Measurements from ENCODE around the gene CASP10. TPM values are rescaled to one million over a fixed set of nuclear protein-coding genes. Genes with fewer than 3 reads are reported as not detected.

CASP10 gene
- polyA plus RNA-seq, 4 donors, result 6.7 to 9.8 (median 8.1) TPM

DNA sequence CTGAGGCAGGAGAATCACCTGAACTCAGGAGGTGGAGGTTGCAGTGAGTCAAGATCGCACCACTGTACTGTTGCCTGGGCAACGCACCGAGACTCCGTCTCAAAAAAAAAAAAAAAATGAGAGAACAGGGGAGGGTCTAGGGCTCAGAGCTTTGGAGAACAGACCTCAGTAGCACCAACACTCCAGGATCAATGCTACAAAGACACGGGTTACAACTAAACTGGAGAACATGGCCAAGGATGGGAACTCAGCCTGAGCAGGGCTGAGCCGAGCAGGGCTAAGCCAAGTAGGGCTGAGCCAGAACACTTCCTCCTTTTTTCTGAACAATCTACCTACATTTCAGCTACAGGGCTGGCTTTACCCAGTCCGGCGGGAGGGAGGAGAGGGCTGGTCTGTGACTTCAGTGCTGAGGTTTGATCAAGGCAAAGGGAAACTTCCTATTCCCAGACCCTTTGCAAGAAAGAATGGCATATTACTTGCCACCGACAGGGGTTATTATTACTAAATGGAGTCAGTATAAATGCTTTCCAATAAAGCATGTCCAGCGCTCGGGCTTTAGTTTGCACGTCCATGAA, 74.5 kb downstream of the CASP10 start:
- DNase-seq (ENCODE audit: low read depth in 4 of 4, low spot score in 3 of 4), result no peak

DNA sequence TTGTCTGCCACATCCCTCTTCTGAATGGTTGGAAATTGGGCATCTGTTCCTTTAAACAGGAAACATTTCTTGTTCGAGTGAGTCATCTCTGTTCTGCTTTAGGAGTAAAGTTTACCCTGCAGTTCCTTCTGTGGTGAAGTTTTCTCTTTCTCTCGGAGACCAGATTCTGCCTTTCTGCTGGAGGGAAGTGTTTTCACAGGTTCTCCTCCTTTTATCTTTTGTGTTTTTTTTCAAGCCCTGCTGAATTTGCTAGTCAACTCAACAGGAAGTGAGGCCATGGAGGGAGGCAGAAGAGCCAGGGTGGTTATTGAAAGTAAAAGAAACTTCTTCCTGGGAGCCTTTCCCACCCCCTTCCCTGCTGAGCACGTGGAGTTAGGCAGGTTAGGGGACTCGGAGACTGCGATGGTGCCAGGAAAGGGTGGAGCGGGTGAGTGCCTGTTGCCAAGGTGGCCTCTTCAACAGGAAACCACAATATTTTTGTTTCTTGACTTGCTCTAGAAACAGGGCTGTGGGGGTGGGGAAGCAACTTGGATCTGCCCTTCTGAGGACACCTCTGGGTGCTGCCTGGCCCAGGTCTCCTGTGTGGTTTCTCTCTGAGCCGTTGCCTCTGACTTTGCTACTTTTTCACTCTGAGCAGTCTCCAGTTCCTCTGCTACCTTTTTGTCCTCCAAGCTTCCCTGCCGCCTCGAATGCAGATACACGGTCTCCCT, 75.2 kb downstream of the CASP10 start:
- DNase-seq (ENCODE audit: low read depth in 4 of 4, low spot score in 3 of 4), result peak; percentile 20 to 51 (median 42)

DNA sequence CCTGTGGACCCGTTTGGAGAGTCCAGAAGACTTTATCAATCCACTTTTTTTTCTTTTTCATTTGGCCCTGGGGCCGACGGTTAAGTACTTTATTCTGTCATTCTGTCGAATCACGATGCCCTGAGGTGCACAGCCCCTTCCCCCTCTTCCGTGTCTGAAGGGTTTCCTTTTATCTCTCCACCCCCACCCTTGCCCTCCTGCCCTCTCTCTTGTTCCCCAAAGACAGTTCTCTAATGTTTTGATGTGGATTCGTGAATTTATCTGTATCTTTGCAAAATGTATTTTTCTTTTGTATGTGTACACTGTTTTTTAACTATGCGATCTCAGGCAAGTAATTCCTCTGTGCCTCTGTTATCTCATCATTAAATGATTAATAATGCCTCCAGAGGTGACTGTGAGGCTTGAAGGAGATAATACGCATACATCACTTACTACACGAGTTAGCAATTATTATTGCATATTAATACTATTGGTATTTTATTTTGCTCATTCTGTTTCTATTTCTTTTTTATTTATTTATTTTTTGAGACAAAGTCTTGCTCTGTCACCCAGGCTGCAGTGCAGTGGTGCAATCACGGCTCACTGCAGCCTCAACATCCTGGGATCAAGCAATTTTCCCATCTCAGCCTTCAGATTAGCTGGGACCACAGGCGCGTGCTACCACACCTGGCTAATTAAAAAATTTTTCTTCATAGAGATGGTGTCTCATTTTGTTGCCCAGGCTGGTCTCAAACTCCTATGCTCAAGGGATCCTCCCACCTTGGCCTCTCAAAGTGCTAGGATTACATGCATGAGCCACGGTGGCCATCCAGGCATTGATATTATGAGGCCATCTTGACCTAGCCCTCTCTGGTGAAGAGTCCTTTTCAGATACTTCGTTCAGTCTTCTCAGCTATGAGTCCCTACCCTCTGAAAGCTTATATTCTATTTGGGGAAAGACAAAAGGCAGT, 76.0 kb downstream of the CASP10 start:
- peak in 1 of 4 donors; percentile 16 for DNase-seq (ENCODE audit: low read depth in 4 of 4, low spot score in 3 of 4)

DNA sequence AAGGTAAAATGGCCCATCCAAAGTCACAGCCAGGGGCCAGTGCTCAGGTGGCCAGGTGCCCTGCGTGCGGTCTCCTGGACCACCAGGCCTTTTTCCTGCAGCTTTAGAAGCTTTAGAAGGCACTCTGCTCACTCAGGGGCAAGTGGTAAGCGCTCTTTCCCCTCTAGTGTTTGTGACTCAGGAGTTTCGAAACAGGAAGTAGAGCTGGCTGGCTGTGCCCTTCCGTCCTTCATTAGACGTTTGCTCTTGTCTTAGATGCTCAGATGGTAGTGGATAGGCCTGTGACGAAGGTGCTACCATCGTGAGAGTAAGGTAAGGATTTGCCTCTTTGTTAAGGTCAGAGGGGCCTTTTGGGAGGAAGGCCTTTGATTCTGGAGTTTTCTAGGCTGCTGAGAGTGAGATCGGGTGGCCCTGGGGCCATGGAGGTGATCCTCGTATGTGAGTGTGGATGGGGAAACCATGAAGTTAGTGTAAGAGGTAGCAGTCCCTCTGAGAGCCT, 77.4 kb downstream of the CASP10 start, which contains the start of gene CASP8:
CASP8 (plus strand) TSS at position 235 of the 499 bp plus-strand sequence. CDS start 5,951 bp downstream, outside the sequence.
- no peak for DNase-seq (ENCODE audit: low read depth in 4 of 4, low spot score in 3 of 4)

DNA sequence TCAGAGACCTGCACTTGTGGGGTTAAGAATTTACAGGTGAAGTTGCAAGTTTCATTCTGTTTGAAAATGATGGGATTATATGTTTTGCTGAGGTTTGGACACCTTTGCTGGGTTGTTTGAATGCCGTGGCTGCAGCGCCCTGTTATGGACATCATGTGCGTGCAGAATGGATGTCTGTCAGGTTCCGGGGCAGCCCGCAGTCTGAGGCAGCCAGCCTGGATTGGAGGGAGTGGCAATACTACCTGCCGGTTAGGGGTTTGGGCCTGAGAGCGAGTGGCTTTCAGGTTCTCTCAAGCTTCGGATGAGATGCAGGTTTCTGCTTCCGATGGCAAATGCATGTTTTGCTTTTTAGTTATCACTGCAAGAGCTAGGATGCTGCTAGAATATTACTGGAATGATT, 78.5 kb downstream of the CASP10 start:
- no peak for DNase-seq (ENCODE audit: low read depth in 4 of 4, low spot score in 3 of 4)

- DNase-seq (ENCODE audit: low read depth in 4 of 4, low spot score in 3 of 4), result no peak
Observed at GRCh38 chr2:201261906-201262305, 79.0 kb downstream of the CASP10 start.

GRCh38 chr2:201262718-201263117, 79.8 kb downstream of the CASP10 start:
- DNase-seq (ENCODE audit: low read depth in 4 of 4, low spot score in 3 of 4), result peak in 1 of 4 donors; percentile 16

GRCh38 chr2:201263779-201264178, 80.8 kb downstream of the CASP10 start:
- no peak for DNase-seq (ENCODE audit: low read depth in 4 of 4, low spot score in 3 of 4)

DNA sequence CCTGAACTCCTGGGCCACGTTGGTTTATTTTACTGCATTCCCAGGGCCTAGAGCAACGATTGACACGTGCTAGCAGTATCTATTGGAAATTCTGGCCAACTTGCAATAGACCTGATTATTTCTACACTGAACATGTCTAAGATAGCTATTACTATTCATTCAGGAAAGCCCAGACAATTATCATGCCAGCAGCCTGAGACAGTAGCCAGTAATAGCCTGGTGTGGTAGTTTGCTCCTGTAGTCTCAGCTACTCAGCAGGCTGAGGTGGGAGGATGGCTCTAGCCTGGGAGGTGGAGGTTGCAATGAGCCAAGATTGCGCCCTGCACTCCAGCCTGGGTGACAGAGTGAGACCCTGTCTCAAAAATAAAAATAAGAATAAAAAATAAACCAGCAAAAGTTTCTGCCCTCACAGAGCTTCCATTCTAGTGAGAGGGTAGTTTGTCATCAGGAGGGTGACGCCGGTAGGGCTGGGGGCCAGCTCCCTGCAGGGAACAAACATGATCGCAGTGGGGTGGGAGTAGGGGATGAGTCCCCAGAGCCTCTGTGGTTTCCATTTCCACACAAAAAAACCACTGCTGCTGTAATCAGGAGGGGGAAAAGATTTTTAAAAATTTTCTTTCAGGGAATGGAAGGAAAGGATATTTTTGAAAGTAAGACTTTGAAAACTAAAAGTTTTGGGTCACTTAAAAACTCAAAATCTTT, 81.7 kb downstream of the CASP10 start:
- no peak for DNase-seq (ENCODE audit: low read depth in 4 of 4, low spot score in 3 of 4)

GRCh38 chr2:201266629-201267028, 83.7 kb downstream of the CASP10 start:
- no peak for DNase-seq (ENCODE audit: low read depth in 4 of 4, low spot score in 3 of 4)

DNA sequence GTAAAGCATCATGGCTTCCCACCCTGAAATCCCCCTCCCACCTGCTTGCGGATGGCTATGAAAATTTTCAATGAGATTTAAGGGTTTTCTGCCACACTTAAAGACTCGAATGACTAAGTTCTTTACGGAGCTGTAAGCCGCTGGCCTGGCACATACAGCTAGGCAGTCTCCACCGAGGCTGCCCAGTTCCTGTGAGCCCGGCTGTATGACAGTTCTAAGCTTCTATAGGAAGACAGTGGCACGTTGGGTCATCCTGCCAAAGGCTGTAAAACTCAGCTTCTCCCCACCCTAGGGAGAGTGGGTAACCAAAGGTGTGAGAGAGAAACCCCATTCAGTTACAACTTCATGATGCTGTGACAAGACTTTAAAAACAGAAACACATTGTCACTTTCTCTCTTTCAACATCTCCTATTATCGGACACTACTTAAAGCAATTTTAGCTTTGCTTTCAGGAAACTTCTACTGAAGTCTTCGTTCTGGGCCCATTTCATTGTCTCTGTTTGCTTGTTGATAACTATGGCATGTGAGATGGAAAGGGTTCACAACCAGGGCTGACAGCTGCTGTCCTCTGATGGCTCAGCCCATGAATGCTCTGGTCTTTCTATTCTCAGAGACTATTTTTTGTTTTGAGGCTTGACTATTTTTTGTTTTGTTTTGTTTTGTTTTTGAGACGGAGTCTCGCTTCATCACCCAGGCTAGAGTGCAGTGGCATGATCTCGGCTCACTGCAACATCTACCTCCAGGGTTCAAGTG, 84.5 kb downstream of the CASP10 start:
- no peak for DNase-seq (ENCODE audit: low read depth in 4 of 4, low spot score in 3 of 4)

DNA sequence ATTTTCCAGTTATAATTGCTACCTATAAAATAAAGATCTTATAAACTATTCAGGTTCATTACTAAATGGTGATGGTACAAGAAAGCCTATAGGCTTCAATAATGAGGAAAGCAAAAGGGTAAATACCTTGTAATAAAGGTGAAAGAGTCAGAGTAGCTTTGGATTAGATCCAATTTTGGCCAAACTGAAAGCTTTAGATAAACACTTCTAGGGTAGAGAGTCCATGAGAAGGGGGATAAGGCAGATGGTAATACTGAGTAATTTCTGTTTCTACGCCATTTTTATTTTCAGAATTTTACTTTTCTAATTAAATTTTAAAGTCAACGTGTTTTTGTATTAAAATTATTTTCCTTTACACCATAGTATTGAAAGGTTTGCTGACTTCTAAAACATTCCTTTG, 86.8 kb downstream of the CASP10 start:
- no peak for DNase-seq (ENCODE audit: low read depth in 4 of 4, low spot score in 3 of 4)

DNA sequence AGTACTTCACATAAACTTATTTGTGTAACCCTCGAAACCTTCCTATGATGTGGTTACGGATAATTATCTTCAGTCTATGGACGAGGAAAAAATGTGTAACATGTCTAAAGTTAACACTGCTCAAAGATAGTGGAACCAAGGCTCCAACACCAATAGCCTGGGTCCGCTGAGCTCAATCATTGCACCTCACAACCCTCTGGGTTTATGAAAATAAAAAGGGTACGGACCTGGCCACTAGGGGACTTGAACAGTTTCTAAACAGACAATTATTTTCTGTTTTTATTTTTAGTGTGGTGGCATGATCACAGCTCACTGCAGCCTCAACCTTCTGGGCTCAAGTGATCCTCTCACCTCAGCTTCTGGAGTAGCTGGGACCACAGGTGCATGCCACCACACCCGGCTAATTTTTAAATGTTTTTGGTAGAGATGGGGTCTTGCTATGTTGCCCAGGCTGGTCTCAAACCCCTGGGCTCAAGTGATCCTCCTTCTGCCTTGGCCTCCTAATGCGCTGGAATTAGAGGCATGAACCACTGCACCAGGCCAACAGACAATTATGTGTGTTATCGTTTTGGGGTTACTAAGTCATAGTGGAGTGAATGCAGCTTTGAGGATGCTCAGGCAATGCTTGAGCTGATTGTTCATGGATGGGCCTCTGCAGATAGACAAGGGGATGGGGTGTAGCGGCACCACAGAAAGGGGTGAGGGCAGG, 87.5 kb downstream of the CASP10 start:
- no peak for DNase-seq (ENCODE audit: low read depth in 4 of 4, low spot score in 3 of 4)

DNA sequence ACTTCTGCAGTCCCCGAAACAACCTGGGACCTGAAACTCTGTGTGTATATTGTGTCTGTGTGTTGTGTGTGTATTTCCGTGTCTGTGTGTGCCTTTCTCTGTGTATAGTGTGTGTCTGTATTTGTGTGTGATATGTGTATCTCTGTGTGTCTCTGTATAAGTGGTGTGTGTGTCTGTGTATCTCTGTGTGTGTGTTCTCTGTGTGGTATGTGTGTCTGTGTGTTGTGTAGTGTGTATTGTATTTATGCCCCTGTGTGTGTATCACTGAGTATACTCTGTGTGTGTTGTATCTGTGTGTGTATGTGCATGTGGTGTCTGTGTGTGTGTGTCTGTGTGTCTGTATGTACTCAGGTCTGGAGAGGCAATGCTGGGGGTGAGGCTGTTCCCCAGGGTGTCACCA, 89.0 kb downstream of the CASP10 start:
- no peak for DNase-seq (ENCODE audit: low read depth in 4 of 4, low spot score in 3 of 4)

GRCh38 chr2:201273330-201273983, 90.5 kb downstream of the CASP10 start:
- DNase-seq (ENCODE audit: low read depth in 4 of 4, low spot score in 3 of 4), result no peak

DNA sequence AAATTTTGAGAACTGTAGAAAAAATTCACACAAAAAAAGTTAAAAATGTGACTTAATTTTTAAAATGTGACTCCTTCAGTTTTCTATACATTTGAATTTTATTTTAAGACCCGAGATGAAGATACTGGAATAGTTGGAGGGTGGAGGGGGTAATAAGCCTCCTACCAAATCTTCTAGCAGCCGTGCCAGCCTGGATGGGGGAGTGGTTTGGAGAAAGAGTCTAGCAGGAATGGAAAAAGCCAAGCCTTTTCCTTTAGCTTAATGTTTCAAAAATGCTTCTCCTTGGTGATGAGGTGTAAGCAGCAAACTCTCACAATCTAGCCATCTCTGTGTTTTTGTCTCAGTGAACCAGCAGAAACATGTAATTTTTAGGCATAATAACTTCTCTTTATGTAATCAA, 92.1 kb downstream of the CASP10 start:
- no peak for DNase-seq (ENCODE audit: low read depth in 4 of 4, low spot score in 3 of 4)

GRCh38 chr2:201275990-201276389, 93.0 kb downstream of the CASP10 start:
- no peak for DNase-seq (ENCODE audit: low read depth in 4 of 4, low spot score in 3 of 4)

GRCh38 chr2:201276511-201276910, 93.6 kb downstream of the CASP10 start:
- DNase-seq (ENCODE audit: low read depth in 4 of 4, low spot score in 3 of 4), result no peak
